GM12891 (cell line): ENCODE data around the gene ACAT2.

Source experiments
- POLR2A ChIP-seq: IDR thresholded peaks from 2 replicates; pipeline ENCODE4 v1.6.1; 2011; ENCODE audit warnings: low read depth, low read length, control low read depth
- POLR2AphosphoS5 ChIP-seq: IDR thresholded peaks from 2 replicates; pipeline ENCODE4 v1.6.1; 2011; ENCODE audit warnings: low read depth, low read length, control low read depth
- POU2F2 ChIP-seq: IDR thresholded peaks from 2 replicates; pipeline ENCODE4 v1.6.1; 2011; ENCODE audit warnings: low read depth, mild to moderate bottlenecking, control low read depth, low read length, moderate library complexity
- TAF1 ChIP-seq: IDR thresholded peaks from 2 replicates; pipeline ENCODE4 v1.6.1; 2011; ENCODE audit warnings: low read depth, low read length, control low read depth

GRCh38 chr6:159823953-159824352 is 62.1 kb downstream of the ACAT2 start:
- TF ChIP-seq POLR2A, result no peak
- TF ChIP-seq POLR2AphosphoS5, result no peak
- TF ChIP-seq TAF1, result no peak
- no peak for TF ChIP-seq POU2F2
